IgD-negative memory B cell (primary cell): ENCODE data around the gene STXBP3. TPM values are rescaled to one million over a fixed set of nuclear protein-coding genes. Genes with fewer than 3 reads are reported as not detected.
"Not testable (repeated sequence)": the region's sequence is repeated elsewhere in the genome, so short reads cannot be mapped to it uniquely, and the experiment has no call there.

ENCODE experiments used
- H3K27ac Mint-ChIP-seq, 3 donors: one replicate each; pipeline ENCODE4 v1.8.0; 2020 to 2022; ENCODE audit warnings: mild to moderate bottlenecking in 3 of 3, mixed read lengths in 3 of 3, moderate library complexity in 1 of 3
- H3K27me3 Mint-ChIP-seq: one replicate; pipeline ENCODE4 v1.8.0; 2021; ENCODE audit warnings: mixed read lengths
- H3K36me3 Mint-ChIP-seq: one replicate; pipeline ENCODE4 v1.8.0; 2020; ENCODE audit warnings: mild to moderate bottlenecking, mixed read lengths
- H3K4me1 Mint-ChIP-seq, 3 donors: one replicate each; pipeline ENCODE4 v1.8.0; 2020 to 2022; ENCODE audit warnings: mixed read lengths in 3 of 3, mild to moderate bottlenecking in 1 of 3
- H3K4me3 Mint-ChIP-seq, 4 donors: one replicate each; pipeline ENCODE4 v1.8.0; 2020 to 2022; ENCODE audit warnings: mild to moderate bottlenecking in 4 of 4, mixed read lengths in 4 of 4, moderate library complexity in 3 of 4
- H3K9me3 Mint-ChIP-seq, 3 donors: one replicate each; pipeline ENCODE4 v1.8.0; 2020 to 2021; ENCODE audit warnings: mixed read lengths in 3 of 3, mild to moderate bottlenecking in 1 of 3
- polyA plus RNA-seq: library from polyadenylated mRNA; unstranded; fragments of 300-500 nt; fragmentation: Illumina TruSeq; gene quantifications from one replicate; pipeline ENCODE4 v1.2.3, GENCODE V29; 2021

The STXBP3 gene
- polyA plus RNA-seq = 34.7 TPM

DNA sequence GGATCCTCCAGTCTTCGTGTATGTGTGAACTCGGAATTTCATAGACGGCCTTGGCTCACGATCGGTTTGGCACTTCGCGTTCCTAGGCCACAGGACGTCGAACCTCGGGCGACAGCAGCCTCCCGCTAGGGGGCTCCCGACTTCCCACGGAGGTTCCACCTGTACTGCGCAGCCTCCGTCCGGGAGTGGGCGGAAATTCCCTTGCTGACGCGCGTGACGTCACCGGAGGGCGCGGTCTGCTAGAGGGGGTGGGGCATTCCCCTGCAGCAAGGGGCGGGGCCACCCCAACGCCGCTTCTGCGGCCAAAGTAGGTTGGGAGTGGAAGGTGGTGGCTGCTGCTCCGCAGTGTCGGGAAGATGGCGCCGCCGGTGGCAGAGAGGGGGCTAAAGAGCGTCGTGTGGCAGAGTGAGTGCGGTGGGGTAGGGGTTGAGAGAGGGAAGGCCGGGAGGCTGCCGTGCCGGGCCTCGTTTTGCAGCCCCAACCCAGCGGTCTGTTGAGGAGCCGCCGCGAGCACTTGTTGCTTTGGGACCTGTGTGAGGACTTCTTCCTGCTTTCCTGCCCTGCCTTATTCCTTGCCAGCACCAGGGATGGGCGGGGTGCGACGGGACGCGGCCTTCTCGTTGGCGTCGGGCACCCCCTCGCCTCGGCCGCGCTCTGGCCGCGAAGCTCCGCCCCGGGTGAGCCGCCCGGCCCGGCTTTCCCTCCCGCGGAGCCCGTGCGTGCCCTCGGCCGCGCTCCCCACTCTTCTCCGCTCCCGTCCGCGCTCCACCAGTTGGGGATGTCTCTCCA lies at the start of gene STXBP3:
Gene STXBP3, plus strand, starts transcription at position 293 of the 789 bp plus-strand sequence. Its CDS starts 64 bp downstream, at position 357.
- H3K4me1 Mint-ChIP-seq = peaks cover 16 to 24% (median 19%) of the 10 kb centered on the region in 3 donors
- peaks cover 1% of the 10 kb centered on the region for H3K36me3 Mint-ChIP-seq
- peak within 1 kb of the TSS; percentile 83 to 99 (median 98) for H3K27ac Mint-ChIP-seq
- H3K27me3 Mint-ChIP-seq = no peaks in the 10 kb centered on the region
- no peaks in the 10 kb centered on the region for H3K9me3 Mint-ChIP-seq
- peak within 1 kb of the TSS; percentile 99 to 100 (median 99) for H3K4me3 Mint-ChIP-seq

DNA sequence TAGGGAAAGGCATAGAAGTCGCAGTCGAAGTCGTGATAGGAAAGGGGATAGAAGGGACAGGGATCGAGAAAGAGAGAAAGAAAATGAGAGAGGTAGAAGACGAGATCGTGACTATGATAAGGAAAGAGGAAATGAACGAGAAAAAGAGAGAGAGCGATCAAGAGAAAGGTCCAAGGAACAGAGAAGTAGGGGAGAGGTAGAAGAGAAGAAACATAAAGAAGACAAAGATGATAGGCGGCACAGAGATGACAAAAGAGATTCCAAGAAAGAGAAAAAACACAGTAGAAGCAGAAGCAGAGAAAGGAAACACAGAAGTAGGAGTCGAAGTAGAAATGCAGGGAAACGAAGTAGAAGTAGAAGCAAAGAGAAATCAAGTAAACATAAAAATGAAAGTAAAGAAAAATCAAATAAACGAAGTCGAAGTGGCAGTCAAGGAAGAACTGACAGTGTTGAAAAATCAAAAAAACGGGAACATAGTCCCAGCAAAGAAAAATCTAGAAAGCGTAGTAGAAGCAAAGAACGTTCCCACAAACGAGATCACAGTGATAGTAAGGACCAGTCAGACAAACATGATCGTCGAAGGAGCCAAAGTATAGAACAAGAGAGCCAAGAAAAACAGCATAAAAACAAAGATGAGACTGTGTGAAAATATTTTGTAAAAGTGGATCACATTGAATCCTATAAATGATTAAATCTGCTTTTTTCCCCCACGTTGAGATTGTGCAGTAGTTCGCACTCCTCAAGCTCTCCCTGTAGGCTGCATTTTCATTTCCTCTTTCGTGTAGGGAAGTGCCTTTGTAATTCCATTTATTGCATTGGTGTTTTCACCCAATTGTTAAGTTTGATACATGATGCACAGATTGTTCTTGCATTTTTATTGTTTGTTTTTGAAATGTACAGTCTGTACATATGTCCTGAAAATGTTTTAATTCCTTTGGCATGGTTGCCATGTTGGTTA lies 46.8 kb upstream of the STXBP3 start:
- H3K27ac Mint-ChIP-seq = peak overlapping the region; percentile 47 to 78 (median 76)
- H3K4me3 Mint-ChIP-seq = peak overlapping the region in 3 of 4 donors; percentile 39 to 63 (median 43)
- H3K4me1 Mint-ChIP-seq = peaks cover 8 to 29% (median 25%) of the 10 kb centered on the region in 3 donors

DNA sequence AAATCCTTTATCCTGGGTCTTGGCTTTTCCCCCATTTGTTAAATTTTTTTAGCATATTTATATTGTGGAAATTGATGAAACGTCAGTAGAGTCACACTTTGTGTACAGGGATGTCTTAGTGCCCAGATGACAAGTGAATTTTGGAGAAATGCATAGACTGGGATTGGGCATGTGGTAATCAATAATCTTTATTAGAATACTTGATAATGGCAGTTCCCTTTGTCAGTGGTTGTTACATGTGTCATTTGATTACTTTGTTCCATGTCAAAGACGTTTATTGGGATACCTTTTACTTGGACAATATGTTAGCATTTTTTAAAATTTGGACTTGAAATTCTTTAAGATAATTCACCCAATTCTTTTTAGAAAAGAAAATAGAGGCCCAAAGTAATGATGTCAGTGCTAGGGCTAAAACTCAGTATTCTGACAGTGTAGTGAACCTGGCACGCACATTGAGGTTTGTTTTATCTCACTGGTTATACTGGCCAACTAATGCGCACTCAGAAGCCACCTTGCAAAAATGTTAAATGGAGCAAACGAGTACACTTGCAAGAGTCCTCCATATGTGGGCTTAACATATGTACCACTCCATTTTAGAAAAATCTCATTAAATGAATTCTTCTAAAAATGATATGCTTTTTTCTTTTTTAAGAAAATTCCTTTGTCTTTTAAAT lies 45.2 kb upstream of the STXBP3 start:
- no peaks in the 10 kb centered on the region for H3K27me3 Mint-ChIP-seq
- no peak overlapping the region for H3K4me3 Mint-ChIP-seq
- no peaks in the 10 kb centered on the region for H3K9me3 Mint-ChIP-seq
- H3K27ac Mint-ChIP-seq = no peak overlapping the region
- H3K36me3 Mint-ChIP-seq = peaks cover 2% of the 10 kb centered on the region
- peaks cover 2 to 22% (median 19%) of the 10 kb centered on the region in 3 donors for H3K4me1 Mint-ChIP-seq

More for the DNA sequence above, 46.8 kb upstream of the STXBP3 start:
- no peaks in the 10 kb centered on the region for H3K27me3 Mint-ChIP-seq
- H3K9me3 Mint-ChIP-seq = no peaks in the 10 kb centered on the region
- peaks cover 2% of the 10 kb centered on the region for H3K36me3 Mint-ChIP-seq

- not testable (repeated sequence) for H3K36me3 Mint-ChIP-seq, H3K9me3 Mint-ChIP-seq, H3K4me3 Mint-ChIP-seq, H3K27me3 Mint-ChIP-seq, H3K27ac Mint-ChIP-seq
- H3K4me1 Mint-ChIP-seq = peaks cover 2 to 22% (median 19%) of the 10 kb centered on the region in 3 donors
Measured at GRCh38 chr1:108702109-108702508, 44.4 kb upstream of the STXBP3 start.

- Mint-ChIP-seq H3K27ac (peak overlapping the region in 2 of 3 donors; percentile 3 to 90), H3K9me3 (no peaks in the 10 kb centered on the region), H3K27me3 (no peaks in the 10 kb centered on the region), H3K4me1 (peaks cover 2 to 22% (median 19%) of the 10 kb centered on the region in 3 donors), H3K36me3 (peaks cover 1% of the 10 kb centered on the region), H3K4me3 (peak overlapping the region in 1 of 4 donors; percentile 17)
Measured at GRCh38 chr1:108703939-108704338, 42.5 kb upstream of the STXBP3 start.

- Mint-ChIP-seq H3K36me3 (peaks cover 1% of the 10 kb centered on the region), H3K27ac (peak overlapping the region in 1 of 3 donors; percentile 3), H3K27me3 (peaks cover 1% of the 10 kb centered on the region), H3K4me1 (peaks cover 2 to 17% (median 16%) of the 10 kb centered on the region in 3 donors), H3K4me3 (peak overlapping the region in 1 of 4 donors; percentile 15), H3K9me3 (no peaks in the 10 kb centered on the region)
Measured at GRCh38 chr1:108704496-108704895, 42.0 kb upstream of the STXBP3 start.

- Mint-ChIP-seq H3K4me3 (no peak overlapping the region), H3K9me3 (no peaks in the 10 kb centered on the region), H3K27me3 (peaks cover 5% of the 10 kb centered on the region), H3K36me3 (peaks cover 1% of the 10 kb centered on the region), H3K4me1 (peaks cover 2 to 13% (median 9%) of the 10 kb centered on the region in 3 donors), H3K27ac (no peak overlapping the region)
Measured at GRCh38 chr1:108706643-108707042, 39.8 kb upstream of the STXBP3 start.

GRCh38 chr1:108708691-108709660 lies 37.5 kb upstream of the STXBP3 start:
- H3K9me3 Mint-ChIP-seq = no peaks in the 10 kb centered on the region
- peaks cover 5% of the 10 kb centered on the region for H3K27me3 Mint-ChIP-seq
- no peak overlapping the region for H3K4me3 Mint-ChIP-seq
- H3K36me3 Mint-ChIP-seq = peaks cover 1% of the 10 kb centered on the region
- H3K4me1 Mint-ChIP-seq = peaks cover 0 to 6% (median 3%) of the 10 kb centered on the region in 3 donors
- no peak overlapping the region for H3K27ac Mint-ChIP-seq

- Mint-ChIP-seq H3K4me3 (no peak within 1 kb of the TSS), H3K4me1 (no peaks in the 10 kb centered on the region), H3K9me3 (no peaks in the 10 kb centered on the region), H3K27me3 (peaks cover 13% of the 10 kb centered on the region), H3K27ac (no peak within 1 kb of the TSS), H3K36me3 (peaks cover 1% of the 10 kb centered on the region)
Measured at GRCh38 chr1:108712606-108713150, 33.8 kb upstream of the STXBP3 start, which contains the start of gene FNDC7. Gene FNDC7, plus strand, starts transcription at chr1:108712908. Its CDS starts 26 bp downstream, at chr1:108712934.

DNA sequence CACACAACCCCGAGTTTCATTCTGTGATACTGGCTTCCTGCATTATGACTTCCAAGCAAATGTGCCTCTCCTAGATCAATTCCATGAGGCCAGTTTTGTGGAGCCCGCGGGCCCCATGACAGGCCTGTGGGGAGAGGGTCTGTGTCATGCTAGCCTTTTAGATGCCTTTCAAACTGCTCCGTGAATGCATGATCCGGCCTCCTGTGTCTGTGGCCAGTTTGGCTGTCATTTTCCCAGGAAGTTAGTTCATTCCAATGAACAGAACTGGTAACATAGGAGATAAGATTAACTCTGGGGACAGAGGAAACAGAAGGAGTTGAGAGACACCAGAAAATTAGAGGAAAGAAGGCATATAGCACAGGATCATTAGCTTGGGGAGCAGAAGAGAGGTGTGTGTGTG lies 30.5 kb upstream of the STXBP3 start:
- Mint-ChIP-seq H3K4me1 (no peaks in the 10 kb centered on the region), H3K9me3 (no peaks in the 10 kb centered on the region), H3K27me3 (peaks cover 11% of the 10 kb centered on the region), H3K27ac (no peak overlapping the region), H3K4me3 (no peak overlapping the region), H3K36me3 (peaks cover 1% of the 10 kb centered on the region)

- peaks cover 1% of the 10 kb centered on the region for H3K36me3 Mint-ChIP-seq
- peaks cover 9% of the 10 kb centered on the region for H3K27me3 Mint-ChIP-seq
- no peak overlapping the region for H3K27ac Mint-ChIP-seq
- H3K4me3 Mint-ChIP-seq = no peak overlapping the region
- H3K9me3 Mint-ChIP-seq = no peaks in the 10 kb centered on the region
- H3K4me1 Mint-ChIP-seq = no peaks in the 10 kb centered on the region
Measured at GRCh38 chr1:108716437-108717230, 29.8 kb upstream of the STXBP3 start.

DNA sequence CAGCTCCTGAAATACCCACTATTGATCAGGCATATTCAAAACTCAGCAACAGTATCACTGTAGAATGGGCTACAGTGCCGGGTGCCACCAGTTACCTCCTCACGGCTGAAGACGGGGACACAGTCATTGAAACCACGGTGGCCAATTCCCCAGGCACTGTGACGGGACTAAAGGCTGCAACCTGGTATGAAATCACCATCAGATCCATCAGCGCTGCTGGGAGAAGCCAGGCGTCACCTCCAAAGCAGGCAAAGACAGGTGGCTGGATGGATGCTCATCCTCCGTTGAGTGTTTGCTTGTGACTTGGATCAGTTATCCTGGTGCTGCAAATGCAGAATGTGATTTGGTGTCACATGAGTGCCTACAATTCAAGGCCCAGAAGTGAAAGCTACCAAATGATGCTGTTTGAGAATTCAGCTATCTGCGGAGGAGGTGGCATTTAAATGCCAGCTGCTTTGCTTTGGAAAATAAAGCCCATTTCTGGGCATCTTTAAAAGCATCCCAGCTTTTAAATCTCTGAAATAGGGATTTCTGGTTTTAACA lies 28.6 kb upstream of the STXBP3 start:
- H3K36me3 Mint-ChIP-seq = peaks cover 1% of the 10 kb centered on the region
- no peaks in the 10 kb centered on the region for H3K9me3 Mint-ChIP-seq
- H3K27me3 Mint-ChIP-seq = peaks cover 9% of the 10 kb centered on the region
- H3K4me1 Mint-ChIP-seq = no peaks in the 10 kb centered on the region
- no peak overlapping the region for H3K4me3 Mint-ChIP-seq
- no peak overlapping the region for H3K27ac Mint-ChIP-seq
